Measurements from ENCODE around the gene SERF2. TPM values are rescaled to one million over a fixed set of nuclear protein-coding genes. Genes with fewer than 3 reads are reported as not detected.

The SERF2 gene
- total RNA-seq, 3 donors from 2014 or later (not counting 1 experiment from before 2014, with no cell fraction given), result 476 to 551 (median 526) TPM

DNA sequence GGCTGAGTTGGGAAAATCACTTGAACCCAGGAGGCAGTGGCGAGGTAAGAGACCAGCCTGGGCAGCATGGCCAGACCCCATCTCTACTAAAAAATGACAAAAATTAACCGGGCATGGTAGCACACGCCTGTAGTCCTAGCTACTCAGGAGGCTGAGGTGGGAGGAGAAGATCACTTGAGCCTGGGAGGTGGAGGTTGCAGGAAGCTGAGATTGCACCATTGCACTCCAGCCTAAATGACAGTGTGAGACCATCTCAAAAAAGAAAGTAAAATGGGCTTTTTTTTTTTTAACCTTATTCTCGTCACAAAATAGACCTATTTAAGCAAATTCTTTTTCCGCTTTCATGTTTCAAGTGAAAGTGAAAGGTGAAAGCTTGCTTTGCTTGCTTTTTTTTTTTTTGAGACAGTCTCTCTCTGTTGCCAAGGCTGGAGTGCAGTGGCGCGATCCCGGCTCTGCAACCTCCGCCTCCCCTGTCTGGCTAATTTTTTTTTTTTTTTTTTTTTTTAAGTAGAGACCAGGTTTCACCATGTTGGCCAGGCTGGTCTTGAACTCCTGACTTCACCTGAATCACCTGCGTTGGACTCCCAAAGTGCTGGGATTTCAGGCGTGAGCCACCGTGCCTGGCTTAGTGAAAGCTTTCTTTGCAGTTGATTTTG lies 42.3 kb upstream of the SERF2 start:
- peaks cover 49% of the 10 kb centered on the region for H3K4me1 ChIP-seq (ENCODE audit: control insufficient read depth, insufficient read depth, low read length)
- whole genome bisulfite sequencing (ENCODE audit: insufficient coverage), result 24% methylated on average over 9 of the region's 12 CpGs
- intact Hi-C loops (cut with micrococcal nuclease), result loop anchor here (1.0 kb wide), 1 partner anchor 42 kb away; the partner anchor contains the start of gene SERF2
- Mint-ChIP-seq H3K36me3 (peaks cover 6% of the 10 kb centered on the region), H3K4me1 (peaks cover 46 to 60% of the 10 kb centered on the region in 2 donors), H3K4me3 (peak overlapping the region; percentile 73), H3K27me3 (ENCODE audit: low read depth in 2 of 2) (no peaks in the 10 kb centered on the region), H3K27ac (peak overlapping the region; percentile 96 to 99), H3K9me3 (no peaks in the 10 kb centered on the region)
- peaks cover 19% of the 10 kb centered on the region for H3K36me3 ChIP-seq (ENCODE audit: control insufficient read depth, insufficient read depth, low read length)
- H3K27ac ChIP-seq (ENCODE audit: low read length), result peak overlapping the region; percentile 65
- TF ChIP-seq, protein P1, sequence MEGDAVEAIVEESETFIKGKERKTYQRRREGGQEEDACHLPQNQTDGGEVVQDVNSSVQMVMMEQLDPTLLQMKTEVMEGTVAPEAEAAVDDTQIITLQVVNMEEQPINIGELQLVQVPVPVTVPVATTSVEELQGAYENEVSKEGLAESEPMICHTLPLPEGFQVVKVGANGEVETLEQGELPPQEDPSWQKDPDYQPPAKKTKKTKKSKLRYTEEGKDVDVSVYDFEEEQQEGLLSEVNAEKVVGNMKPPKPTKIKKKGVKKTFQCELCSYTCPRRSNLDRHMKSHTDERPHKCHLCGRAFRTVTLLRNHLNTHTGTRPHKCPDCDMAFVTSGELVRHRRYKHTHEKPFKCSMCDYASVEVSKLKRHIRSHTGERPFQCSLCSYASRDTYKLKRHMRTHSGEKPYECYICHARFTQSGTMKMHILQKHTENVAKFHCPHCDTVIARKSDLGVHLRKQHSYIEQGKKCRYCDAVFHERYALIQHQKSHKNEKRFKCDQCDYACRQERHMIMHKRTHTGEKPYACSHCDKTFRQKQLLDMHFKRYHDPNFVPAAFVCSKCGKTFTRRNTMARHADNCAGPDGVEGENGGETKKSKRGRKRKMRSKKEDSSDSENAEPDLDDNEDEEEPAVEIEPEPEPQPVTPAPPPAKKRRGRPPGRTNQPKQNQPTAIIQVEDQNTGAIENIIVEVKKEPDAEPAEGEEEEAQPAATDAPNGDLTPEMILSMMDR (IDR thresholded peaks at IDR 0.05), result no peak
- peak; percentile 35 to 85 for DNase-seq
- peak overlapping the region; percentile 37 for H3K4me3 ChIP-seq (ENCODE audit: low read length)
- H3K27me3 ChIP-seq (ENCODE audit: control insufficient read depth, insufficient read depth, low read length), result no peaks in the 10 kb centered on the region
- peak; percentile 53 to 70 (median 56) for ATAC-seq
- no peaks in the 10 kb centered on the region for H3K9me3 ChIP-seq (ENCODE audit: control insufficient read depth, insufficient read depth, low read length)

DNA sequence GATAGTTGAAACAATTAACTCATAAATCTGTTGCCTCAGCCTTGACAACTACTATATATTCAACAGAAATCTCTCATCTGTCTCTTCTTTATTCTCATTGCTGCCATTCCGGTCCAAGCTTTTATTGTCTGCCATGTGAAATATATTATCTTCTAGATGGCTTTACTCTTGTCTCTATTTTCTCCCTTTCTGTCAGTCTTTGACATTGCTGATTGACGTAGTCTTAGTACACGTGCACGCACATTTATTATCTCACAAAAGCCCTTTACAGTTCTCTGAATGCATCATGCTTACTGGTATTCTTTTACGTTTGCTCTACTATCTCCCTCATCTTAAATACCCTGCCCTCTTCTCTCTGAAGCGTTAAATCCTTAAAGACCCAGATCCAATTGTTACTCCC lies 40.2 kb upstream of the SERF2 start:
- Mint-ChIP-seq H3K9me3 (no peaks in the 10 kb centered on the region), H3K4me3 (peak overlapping the region; percentile 79), H3K36me3 (peaks cover 4% of the 10 kb centered on the region), H3K4me1 (peaks cover 42 to 52% of the 10 kb centered on the region in 2 donors), H3K27ac (peak overlapping the region; percentile 96 to 99), H3K27me3 (ENCODE audit: low read depth in 2 of 2) (no peaks in the 10 kb centered on the region)
- Histone ChIP-seq H3K4me3 (ENCODE audit: low read length) (no peak overlapping the region), H3K27me3 (ENCODE audit: control insufficient read depth, insufficient read depth, low read length) (no peaks in the 10 kb centered on the region), H3K4me1 (ENCODE audit: control insufficient read depth, insufficient read depth, low read length) (peaks cover 41% of the 10 kb centered on the region), H3K36me3 (ENCODE audit: control insufficient read depth, insufficient read depth, low read length) (peaks cover 35% of the 10 kb centered on the region), H3K27ac (ENCODE audit: low read length) (no peak overlapping the region), H3K9me3 (ENCODE audit: control insufficient read depth, insufficient read depth, low read length) (no peaks in the 10 kb centered on the region)
- TF ChIP-seq, protein P1 (IDR thresholded peaks at IDR 0.05), result no peak
- intact Hi-C loops (cut with micrococcal nuclease), result no loop called here
- DNase-seq (no peak), ATAC-seq (no peak)
- WGBS (ENCODE audit: insufficient coverage), result 81% methylated on average over 5 of the region's 6 CpGs

- H3K27ac ChIP-seq (ENCODE audit: low read length), result no peak overlapping the region
Observed at GRCh38 chr15:43762824-43763223, 29.3 kb upstream of the SERF2 start.

More at GRCh38 chr15:43762824-43763223, 29.3 kb upstream of the SERF2 start:
- peaks cover 11% of the 10 kb centered on the region for H3K36me3 Mint-ChIP-seq
- intact Hi-C loops (cut with micrococcal nuclease), result no loop called here
- no peaks in the 10 kb centered on the region for H3K27me3 Mint-ChIP-seq (ENCODE audit: low read depth in 2 of 2)
- no peak overlapping the region for H3K4me3 Mint-ChIP-seq
- no peaks in the 10 kb centered on the region for H3K9me3 Mint-ChIP-seq
- Histone ChIP-seq H3K4me3 (ENCODE audit: low read length) (no peak overlapping the region), H3K36me3 (ENCODE audit: control insufficient read depth, insufficient read depth, low read length) (peaks cover 85% of the 10 kb centered on the region), H3K9me3 (ENCODE audit: control insufficient read depth, insufficient read depth, low read length) (no peaks in the 10 kb centered on the region), H3K4me1 (ENCODE audit: control insufficient read depth, insufficient read depth, low read length) (no peaks in the 10 kb centered on the region), H3K27me3 (ENCODE audit: control insufficient read depth, insufficient read depth, low read length) (no peaks in the 10 kb centered on the region)
- ATAC-seq, result no peak
- H3K27ac Mint-ChIP-seq, result peak overlapping the region in 1 of 2 donors; percentile 65
- TF ChIP-seq, protein P1 (IDR thresholded peaks at IDR 0.05), result no peak
- WGBS (ENCODE audit: insufficient coverage), result 93% methylated on average over 6 of the region's 6 CpGs
- DNase-seq, result no peak
- peaks cover 8 to 15% of the 10 kb centered on the region in 2 donors for H3K4me1 Mint-ChIP-seq
